Pancreas (tissue), 10 donors: Measurements from ENCODE around the gene LMOD3. TPM values are rescaled to one million over a fixed set of nuclear protein-coding genes. Genes with fewer than 3 reads are reported as not detected.

Experiments
- ATAC-seq, 4 donors: fragments of 200-7000 bp; cut with Tn5 transposase; one replicate each; pipeline versions ENCODE4 v1.8.0 to v1.9.1; 2020; ENCODE audit warnings: mild to moderate bottlenecking in 4 of 4, moderate library complexity in 4 of 4
- DNase-seq, 6 donors: peaks; one replicate each; pipeline ENCODE4 v3.0.0-alpha.2; 2020
- FAIRE-seq: peaks from 2 replicates; lab custom pipeline; 2012; peaks lifted over from hg19 to GRCh38; lab: Jason Lieb, UNC
- H3K27ac ChIP-seq, 4 donors: fragments of 200-600 bp; sonication (generic); 1 replicate in 3 of 4; 2 replicates in 1 of 4; pipeline versions ENCODE4 v1.5.0 to v1.8.0; 2020
- H3K27me3 ChIP-seq, 4 donors: fragments of 200-600 bp; one replicate each; pipeline ENCODE4 v1.8.0; 2021
- H3K36me3 ChIP-seq, 3 donors: fragments of 200-600 bp; sonication (generic) in 1 of 3; one replicate each; pipeline versions ENCODE4 v1.5.0 to v1.8.0; 2020 to 2021
- H3K4me1 ChIP-seq, 3 donors: fragments of 200-600 bp; one replicate each; pipeline ENCODE4 v1.8.0; 2021
- H3K4me3 ChIP-seq, 4 donors: fragments of 200-600 bp; sonication (generic) in 2 of 4; one replicate each; pipeline versions ENCODE4 v1.5.0 to v1.8.0; 2020 to 2021
- H3K9me3 ChIP-seq, 4 donors: fragments of 200-600 bp; one replicate each; pipeline ENCODE4 v1.8.0; 2021
- WGBS, 2 donors: extraction: QIAGEN DNeasy Blood & Tissue Kit; methylation state at CpG; one replicate each; pipeline ENCODE4 v1.1.7; 2013; 5-methylcytosine and 5-hydroxymethylcytosine counted together
- intact Hi-C, 3 donors: fragments of 100-400 bp; cut with DNase I; formaldehyde crosslinking; loops; one replicate each; pipeline versions ENCODE4 v1.11.1 to v1.14.2; 2022
- polyA plus RNA-seq, 2 donors: library from polyadenylated mRNA; stranded (reverse); fragments of 200-250 nt; gene quantifications; one replicate each; pipeline ENCODE4 v1.2.3, GENCODE V29; 2013
- total RNA-seq, 6 donors: library from RNA; stranded (reverse); fragmentation: NEBNext Ultra II Directional in 4 of 6; extraction: Animal tissue kit (Norgen Biotek cat#: 25700) in 4 of 6; gene quantifications; one replicate each; pipeline versions ENCODE4 v1.2.1 to v1.2.4, GENCODE V29; 2021 to 2023
- TF ChIP-seq, protein P1 (sequence below), 4 donors: fragments of 200-600 bp; sonication (generic) in 3 of 4; IDR thresholded peaks; one replicate each; pipeline versions ENCODE4 v1.5.0 to v1.8.0; 2021; ENCODE audit warnings: antibody characterized with exemption in 4 of 4
- donor health status: healthy with polysubstance abuse.
- donor health status: DM: no; HTN: no; CAD: no; lungs with moderate emphysema.
- donor health status: DM: no; HTN: no; CAD: no.
- donor health status: control.
- donor health status: control.
- donor health status: Bipolar disorder and iron deficiency.
- donor health status: DM: yes; HTN: yes; CAD: no.
- donor health status: DM: no; HTN: no; CAD: no.
- donor health status: DM: no; HTN: no; CAD: no.
- donor health status: DM: yes; HTN: yes; CAD: no.

Gene LMOD3
- total and polyA plus RNA-seq, 8 donors, result 0.08 TPM; not detected in 7

DNA sequence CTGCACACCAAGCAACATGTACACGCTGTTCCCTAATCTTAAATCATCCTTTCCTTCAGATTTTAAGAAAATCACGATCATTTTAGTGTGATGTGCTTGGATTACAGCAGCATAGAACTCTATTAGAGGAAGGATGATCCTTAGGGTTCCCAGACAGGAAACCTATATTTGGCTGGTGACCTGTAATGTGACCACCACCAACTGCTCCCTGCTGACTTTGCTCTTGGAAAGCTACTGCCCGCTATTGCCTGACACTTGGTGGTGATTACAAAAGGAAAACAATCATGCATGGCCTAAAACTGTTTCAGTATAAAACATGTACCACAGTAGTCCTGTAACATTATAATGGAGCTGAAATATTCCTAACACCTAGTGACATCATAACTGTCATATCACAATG, 27.2 kb upstream of the LMOD3 start:
- FAIRE-seq, result no peak
- DNase-seq, result no peak
- WGBS, 2 donors, result 87 to 90% methylated on average over 3 of the region's 3 CpGs
- Histone ChIP-seq H3K4me3 (no peak overlapping the region), H3K36me3 (no peaks in the 10 kb centered on the region), H3K27ac (no peak overlapping the region), H3K4me1 (no peaks in the 10 kb centered on the region), H3K9me3 (no peaks in the 10 kb centered on the region), H3K27me3 (no peaks in the 10 kb centered on the region)
- no peak for ATAC-seq
- TF ChIP-seq, protein P1, sequence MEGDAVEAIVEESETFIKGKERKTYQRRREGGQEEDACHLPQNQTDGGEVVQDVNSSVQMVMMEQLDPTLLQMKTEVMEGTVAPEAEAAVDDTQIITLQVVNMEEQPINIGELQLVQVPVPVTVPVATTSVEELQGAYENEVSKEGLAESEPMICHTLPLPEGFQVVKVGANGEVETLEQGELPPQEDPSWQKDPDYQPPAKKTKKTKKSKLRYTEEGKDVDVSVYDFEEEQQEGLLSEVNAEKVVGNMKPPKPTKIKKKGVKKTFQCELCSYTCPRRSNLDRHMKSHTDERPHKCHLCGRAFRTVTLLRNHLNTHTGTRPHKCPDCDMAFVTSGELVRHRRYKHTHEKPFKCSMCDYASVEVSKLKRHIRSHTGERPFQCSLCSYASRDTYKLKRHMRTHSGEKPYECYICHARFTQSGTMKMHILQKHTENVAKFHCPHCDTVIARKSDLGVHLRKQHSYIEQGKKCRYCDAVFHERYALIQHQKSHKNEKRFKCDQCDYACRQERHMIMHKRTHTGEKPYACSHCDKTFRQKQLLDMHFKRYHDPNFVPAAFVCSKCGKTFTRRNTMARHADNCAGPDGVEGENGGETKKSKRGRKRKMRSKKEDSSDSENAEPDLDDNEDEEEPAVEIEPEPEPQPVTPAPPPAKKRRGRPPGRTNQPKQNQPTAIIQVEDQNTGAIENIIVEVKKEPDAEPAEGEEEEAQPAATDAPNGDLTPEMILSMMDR (IDR thresholded peaks at IDR 0.05), result no peak
- intact Hi-C loops, result no loop called here

DNA sequence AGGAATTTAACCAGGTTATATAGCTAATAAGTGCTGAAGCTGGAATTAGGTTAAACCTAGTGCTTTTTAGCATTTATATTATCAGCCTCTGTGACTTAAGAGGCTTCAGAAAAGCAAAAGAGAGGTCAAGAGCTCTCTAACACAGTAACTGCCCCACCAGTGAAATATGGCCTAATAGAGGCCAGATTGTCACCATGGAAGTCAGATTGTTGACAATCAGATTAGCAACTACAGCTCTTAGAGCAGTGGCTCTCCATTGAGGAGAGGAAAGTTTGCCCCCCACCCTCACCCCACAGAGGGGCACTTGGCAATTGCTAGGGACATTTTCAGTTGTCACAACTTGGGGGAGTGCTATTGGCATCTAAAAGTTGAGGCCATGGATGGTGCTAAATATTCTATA, 23.3 kb upstream of the LMOD3 start:
- Histone ChIP-seq H3K27ac (no peak overlapping the region), H3K4me1 (no peaks in the 10 kb centered on the region), H3K9me3 (no peaks in the 10 kb centered on the region), H3K36me3 (no peaks in the 10 kb centered on the region), H3K27me3 (no peaks in the 10 kb centered on the region), H3K4me3 (no peak overlapping the region)
- DNase-seq (no peak), FAIRE-seq (no peak), ATAC-seq (no peak)
- intact Hi-C loops, result no loop called here
- TF ChIP-seq, protein P1 (IDR thresholded peaks at IDR 0.05), result no peak

DNA sequence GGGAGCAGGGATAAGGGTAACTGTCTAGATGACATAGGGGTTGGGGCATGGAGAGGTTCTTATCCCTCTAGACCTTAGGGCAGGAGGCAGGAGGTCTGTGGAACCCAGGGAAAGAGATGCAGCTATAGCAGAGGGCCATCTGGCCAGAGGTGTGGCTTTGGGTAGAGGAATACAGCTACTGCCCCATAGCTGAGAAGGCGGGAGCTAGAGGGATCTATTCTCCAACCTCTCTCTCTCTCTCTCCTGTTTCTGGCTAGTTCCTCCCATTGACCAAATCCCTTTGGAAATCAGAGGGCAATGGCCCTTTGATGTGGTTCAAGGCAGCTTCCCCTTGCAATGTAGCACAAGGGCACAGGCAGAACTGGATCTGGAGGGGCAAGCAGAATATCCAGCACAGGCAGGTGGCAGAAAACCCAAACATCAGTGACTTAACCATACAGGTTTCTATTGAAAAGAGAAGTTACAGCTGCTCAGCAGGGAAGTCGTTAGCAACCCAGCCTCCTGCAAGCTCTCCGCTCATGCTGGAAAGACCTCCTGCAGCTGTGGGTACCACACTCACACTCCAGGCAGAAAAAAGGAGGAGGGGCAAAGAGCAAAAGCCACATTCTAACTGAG, 22.3 kb upstream of the LMOD3 start:
- no peak overlapping the region for H3K4me3 ChIP-seq
- intact Hi-C loops, result no loop called here
- TF ChIP-seq, protein P1 (IDR thresholded peaks at IDR 0.05), result no peak
- no peak overlapping the region for H3K27ac ChIP-seq
- H3K36me3 ChIP-seq, result no peaks in the 10 kb centered on the region
- H3K27me3 ChIP-seq, result no peaks in the 10 kb centered on the region
- 85% methylated on average over 3 of the region's 3 CpGs for WGBS, 2 donors
- ATAC-seq, result no peak
- DNase-seq, result no peak
- H3K4me1 ChIP-seq, result no peaks in the 10 kb centered on the region
- FAIRE-seq, result no peak
- H3K9me3 ChIP-seq, result no peaks in the 10 kb centered on the region

DNA sequence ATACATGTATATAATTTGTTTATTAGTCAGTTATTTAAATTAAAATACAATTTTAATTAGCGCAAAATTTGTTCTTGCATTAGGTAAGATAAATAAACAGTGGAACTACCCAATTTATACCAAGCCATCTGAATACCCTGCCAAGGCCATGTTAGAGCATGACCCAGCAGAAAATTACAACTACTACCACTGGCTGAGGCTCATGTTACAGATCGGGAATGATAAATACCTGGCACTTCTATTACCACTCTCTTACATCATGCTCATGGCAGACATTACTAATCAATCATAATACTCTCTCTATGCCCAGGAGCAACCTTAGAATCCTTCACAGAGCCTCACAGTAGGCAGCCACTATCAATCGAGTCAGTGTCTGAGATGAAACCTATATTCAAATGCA, 21.2 kb upstream of the LMOD3 start:
- DNase-seq, result no peak
- intact Hi-C loops, result no loop called here
- ATAC-seq, result peak in 2 of 4 donors; percentile 19 to 53
- H3K36me3 ChIP-seq, result no peaks in the 10 kb centered on the region
- no peak overlapping the region for H3K4me3 ChIP-seq
- 63 to 68% methylated on average over 3 of the region's 3 CpGs for WGBS, 2 donors
- no peak overlapping the region for H3K27ac ChIP-seq
- TF ChIP-seq, protein P1 (IDR thresholded peaks at IDR 0.05), result no peak
- no peaks in the 10 kb centered on the region for H3K27me3 ChIP-seq
- H3K9me3 ChIP-seq, result no peaks in the 10 kb centered on the region
- H3K4me1 ChIP-seq, result no peaks in the 10 kb centered on the region
- FAIRE-seq, result no peak

DNA sequence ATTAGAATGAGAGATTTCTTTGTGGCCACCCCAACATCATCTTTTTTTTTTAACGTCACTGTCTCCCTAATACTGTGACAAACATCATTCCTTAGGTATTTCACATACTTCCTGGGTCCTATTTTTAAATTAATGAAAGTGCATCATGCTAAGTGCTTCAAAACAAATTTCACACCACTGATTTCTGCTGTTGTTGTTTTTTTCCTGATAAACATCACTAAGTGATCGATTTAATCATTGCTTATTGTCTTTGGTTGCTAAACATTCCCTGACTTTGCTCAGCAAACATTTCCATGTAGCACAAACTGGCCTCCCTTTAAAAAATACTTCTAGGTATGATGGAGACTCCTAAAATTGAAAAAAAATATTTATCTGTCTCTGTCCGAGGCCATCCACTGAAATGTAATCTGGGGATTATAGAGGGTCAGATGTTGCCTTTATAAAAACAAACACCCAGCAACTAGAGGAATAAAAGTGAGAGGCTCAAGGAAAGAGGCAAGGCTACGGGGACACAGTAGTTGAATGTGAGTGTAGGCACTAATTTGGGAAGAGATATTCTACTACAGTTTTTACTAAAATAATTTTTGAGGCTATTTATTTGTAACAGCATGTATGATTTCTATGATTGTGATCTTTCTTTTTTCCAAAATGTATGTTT, 20.5 kb upstream of the LMOD3 start:
- no peak for FAIRE-seq
- H3K4me3 ChIP-seq, result no peak overlapping the region

More for the DNA sequence above, 20.5 kb upstream of the LMOD3 start:
- H3K36me3 ChIP-seq, result no peaks in the 10 kb centered on the region
- no peak for DNase-seq
- no peak for ATAC-seq
- H3K27ac ChIP-seq, result no peak overlapping the region
- no peaks in the 10 kb centered on the region for H3K9me3 ChIP-seq
- H3K4me1 ChIP-seq, result no peaks in the 10 kb centered on the region
- 63 to 70% methylated on average over 4 of the region's 4 CpGs for WGBS, 2 donors
- H3K27me3 ChIP-seq, result no peaks in the 10 kb centered on the region
- intact Hi-C loops, result no loop called here
- TF ChIP-seq, protein P1 (IDR thresholded peaks at IDR 0.05), result no peak
